IMR-90 (cell line): ENCODE results near the gene ACOT4. TPM values are rescaled to one million over a fixed set of nuclear protein-coding genes. Genes with fewer than 3 reads are reported as not detected.

ENCODE experiments used
- ATAC-seq: fragments of 200-7000 bp; cut with Tn5 transposase; 2 replicates; pipeline ENCODE4 v1.9.1; 2020; ENCODE audit warnings: low read depth, mild to moderate bottlenecking, moderate library complexity
- BruUV-seq: library from RNA; stranded (reverse); fragments of 400-500 nt; replicated peaks from 2 replicates; lab custom pipeline; 2021; lab: Mats Ljungman, UMichigan
- CTCF ChIA-PET: fragments of 300-600 bp; formaldehyde crosslinking; extraction: SDS; loops from one replicate; lab custom pipeline; 2021; ENCODE audit warnings: antibody characterized with exemption; lab: Yijun Ruan, JAX
- POLR2A ChIA-PET: fragments of 300-600 bp; sonication (Branson Sonifier 250); formaldehyde crosslinking; loops from one replicate; lab custom pipeline; 2022; ENCODE audit warnings: antibody characterized with exemption; ENCODE audit not compliant: unreplicated experiment; lab: Charles Lee
- DNase-seq: peaks from one replicate; pipeline ENCODE4 v3.0.0; 2013
- H2AFZ ChIP-seq: replicated peaks from 2 replicates; pipeline ENCODE3; 2013; ENCODE audit warnings: low read length, mild to moderate bottlenecking; ENCODE audit not compliant: poor library complexity
- H2AK5ac ChIP-seq: 2 replicates; pipeline ENCODE4 v1.6.1; 2013; ENCODE audit warnings: low read depth, low read length, inconsistent platforms
- H2AK9ac ChIP-seq: replicated peaks from 2 replicates; pipeline ENCODE3; 2013; ENCODE audit warnings: mild to moderate bottlenecking, low read depth, low read length, moderate library complexity; ENCODE audit not compliant: poor library complexity
- H2BK120ac ChIP-seq: 2 replicates; pipeline ENCODE4 v1.6.1; 2013; ENCODE audit warnings: low read depth, low read length, inconsistent platforms
- H2BK15ac ChIP-seq: 3 replicates; pipeline ENCODE4 v1.6.1; 2013; ENCODE audit warnings: low read depth, low read length, inconsistent platforms
- H2BK20ac ChIP-seq: 2 replicates; pipeline ENCODE4 v1.6.1; 2013; ENCODE audit warnings: low read depth, mild to moderate bottlenecking, inconsistent platforms, low read length, moderate library complexity
- H2BK5ac ChIP-seq: 2 replicates; pipeline ENCODE4 v1.6.1; 2013; ENCODE audit warnings: mild to moderate bottlenecking, low read depth, low read length, inconsistent platforms; ENCODE audit not compliant: poor library complexity, severe bottlenecking
- H3K14ac ChIP-seq: replicated peaks from 2 replicates; pipeline ENCODE4 v1.6.1; 2013; ENCODE audit warnings: low read depth, low read length, inconsistent platforms
- H3K18ac ChIP-seq: 2 replicates; pipeline ENCODE4 v1.6.1; 2013; ENCODE audit warnings: low read depth, low read length, control low read depth
- H3K23ac ChIP-seq: 2 replicates; pipeline ENCODE4 v1.6.1; 2013; ENCODE audit warnings: low read depth, low read length, inconsistent platforms
- H3K27ac ChIP-seq: 2 replicates; pipeline ENCODE4 v1.5.1; 2013; ENCODE audit warnings: mild to moderate bottlenecking, control low read depth, low read length; ENCODE audit not compliant: insufficient read depth
- H3K27me3 ChIP-seq: 2 replicates; pipeline ENCODE4 v1.6.1; 2013; ENCODE audit warnings: low read length; ENCODE audit not compliant: control insufficient read depth, insufficient read depth
- H3K36me3 ChIP-seq: 2 replicates; pipeline ENCODE4 v1.6.1; 2013; ENCODE audit warnings: low read length, mixed read lengths; ENCODE audit not compliant: control insufficient read depth, insufficient read depth
- H3K4ac ChIP-seq: 2 replicates; pipeline ENCODE4 v1.6.1; 2013; ENCODE audit warnings: low read depth, low read length, inconsistent platforms
- H3K4me1 ChIP-seq: 2 replicates; pipeline ENCODE4 v1.6.1; 2013; ENCODE audit warnings: low read length, mixed read lengths; ENCODE audit not compliant: control insufficient read depth, insufficient read depth
- H3K4me2 ChIP-seq: 2 replicates; pipeline ENCODE4 v1.6.1; 2013; ENCODE audit warnings: low read depth, mild to moderate bottlenecking, control low read depth, low read length, moderate library complexity
- H3K4me3 ChIP-seq: 2 replicates; pipeline ENCODE4 v1.5.1; 2013; ENCODE audit warnings: low read depth, mild to moderate bottlenecking, control low read depth, low read length, moderate library complexity; ENCODE audit not compliant: insufficient read depth
- H3K56ac ChIP-seq: 2 replicates; pipeline ENCODE4 v1.6.1; 2013; ENCODE audit warnings: low read length, inconsistent platforms; ENCODE audit not compliant: insufficient read depth; ENCODE audit errors: extremely low read depth
- H3K79me1 ChIP-seq, 2 experiments: 2 replicates each; pipeline ENCODE4 v1.6.1; 2013; ENCODE audit warnings: low read length in 2 of 2, inconsistent platforms in 1 of 2, low read depth in 1 of 2
- H3K9ac ChIP-seq: 2 replicates; pipeline ENCODE4 v1.6.1; 2013; ENCODE audit warnings: low read depth, low read length, control low read depth
- H3K9me1 ChIP-seq: 2 replicates; pipeline ENCODE4 v1.6.1; 2013; ENCODE audit warnings: low read length, inconsistent platforms; ENCODE audit not compliant: insufficient read depth
- H3K9me3 ChIP-seq: 2 replicates; pipeline ENCODE4 v1.6.1; 2013; ENCODE audit warnings: low read length; ENCODE audit not compliant: control insufficient read depth, insufficient read depth
- H4K20me1 ChIP-seq: 2 replicates; pipeline ENCODE4 v1.6.1; 2013; ENCODE audit warnings: low read length, inconsistent platforms; ENCODE audit not compliant: insufficient read depth
- H4K5ac ChIP-seq: 2 replicates; pipeline ENCODE4 v1.6.1; 2013; ENCODE audit warnings: mild to moderate bottlenecking, low read depth, low read length, control low read depth
- H4K8ac ChIP-seq, 2 experiments: 2 replicates each; pipeline ENCODE4 v1.6.1; 2013; ENCODE audit warnings: low read depth in 2 of 2, low read length in 2 of 2, control low read depth in 1 of 2, inconsistent platforms in 1 of 2
- H4K91ac ChIP-seq: 2 replicates; pipeline ENCODE4 v1.6.1; 2013; ENCODE audit warnings: low read depth, low read length, inconsistent platforms; ENCODE audit not compliant: insufficient read depth
- BHLHE40 ChIP-seq: fragments of 150-350 bp; IDR thresholded peaks from 2 replicates; pipeline ENCODE4 v1.6.1; 2016; ENCODE audit warnings: mild to moderate bottlenecking, low read depth, low read length
- CHD1 ChIP-seq: IDR thresholded peaks from 2 replicates; pipeline ENCODE4 v1.6.1; 2012; ENCODE audit warnings: low read depth, low read length, improper control_type of control experiment
- MAZ ChIP-seq: IDR thresholded peaks from 2 replicates; pipeline ENCODE4 v1.6.1; 2012; ENCODE audit warnings: low read depth, mild to moderate bottlenecking, low read length, improper control_type of control experiment, moderate library complexity, borderline replicate concordance
- SMC3 ChIP-seq: fragments of 150-350 bp; IDR thresholded peaks from 2 replicates; pipeline ENCODE4 v1.6.1; 2016; ENCODE audit warnings: low read depth, mild to moderate bottlenecking, antibody characterized with exemption, low read length, moderate library complexity
- WGBS, 2 experiments: methylation state at CpG; one replicate each; pipeline versions ENCODE4 v1.1.5 to v1.1.7; 2013; ENCODE audit warnings: missing lambda C conversion rate in 2 of 2; ENCODE audit not compliant: insufficient read length in 1 of 2; ENCODE audit errors: extremely low coverage in 2 of 2; 5-methylcytosine and 5-hydroxymethylcytosine counted together
- dilution Hi-C: fragments of 300-500 bp; cut with HindIII; formaldehyde crosslinking; loops from one replicate; pipeline ENCODE4 v1.14.3; 2018; ENCODE audit warnings: low sequenced_read_pairs; ENCODE audit not compliant: unreplicated experiment
- in situ Hi-C: fragments of 300-500 bp; cut with MboI; formaldehyde crosslinking; loops from 3 replicates; pipeline ENCODE4 v1.14.3; 2019; ENCODE audit warnings: low sequenced_read_pairs, inconsistent platforms, mixed read lengths
- intact Hi-C: fragments of 100-400 bp; cut with micrococcal nuclease; formaldehyde crosslinking; loops from 2 replicates; pipeline ENCODE4 v1.10.0; 2022
- polyA plus RNA-seq, 3 experiments: library from polyadenylated mRNA; depleted of rRNA; stranded (reverse); fragments of >200 nt; gene quantifications; 2 replicates each; pipeline ENCODE4 v1.2.3, GENCODE V29; 2012; ENCODE audit warnings: low replicate concordance in 1 of 3
- total RNA-seq: library from RNA; depleted of rRNA; stranded (reverse); fragments of >200 nt; gene quantifications from 2 replicates; pipeline ENCODE4 v1.2.3, GENCODE V29; 2012
- TF ChIP-seq, protein P1 (sequence below): fragments of 150-350 bp; IDR thresholded peaks from 2 replicates; pipeline ENCODE4 v1.6.1; 2017; ENCODE audit warnings: mild to moderate bottlenecking, antibody characterized with exemption, low read length, low read depth

ACOT4 gene
- total and polyA plus RNA-seq, 2 of the 4 experiments (the other 2 are of a cell fraction), result 0.22 to 0.54 TPM

DNA sequence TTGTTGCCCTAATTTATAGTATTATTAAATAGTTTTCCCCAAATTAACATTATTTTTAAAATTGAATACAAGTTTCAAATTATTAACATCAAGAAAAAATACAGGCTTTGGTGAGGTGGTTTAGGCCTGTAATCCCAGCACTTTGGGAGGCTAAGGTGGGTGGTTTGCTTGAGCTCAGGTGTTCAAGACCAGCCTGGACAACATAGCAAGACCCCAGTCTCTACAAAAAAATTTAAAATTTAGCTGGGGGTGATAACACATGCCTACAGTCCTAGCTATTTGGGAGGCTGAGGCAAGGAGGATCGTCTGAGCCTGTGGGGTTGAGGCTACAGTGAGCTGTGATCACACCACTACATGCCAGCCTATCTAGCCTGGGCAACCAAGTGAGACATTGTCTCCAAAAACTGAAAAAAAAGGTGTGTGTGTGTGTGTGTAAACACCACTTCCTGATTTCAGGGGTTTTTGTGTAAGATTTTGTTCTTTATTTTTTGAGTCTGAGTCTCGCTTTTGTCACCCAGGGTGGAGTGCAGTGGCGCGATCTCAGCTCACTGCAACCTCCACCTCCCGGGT lies 49.2 kb downstream of the ACOT4 start:
- peak overlapping the region; percentile 8; the same call in 1 of the 2 replicates for H3K4ac ChIP-seq
- H2BK20ac ChIP-seq, result peak overlapping the region; percentile 72; the same call in 1 of the 2 replicates
- no CpG with 5 or more reads among the region's 5 CpGs for WGBS, 2 experiments
- BruUV-seq, result no TSS peak
- TF ChIP-seq SMC3 (no peak), BHLHE40 (no peak), MAZ (no peak), CHD1 (no peak)
- TF ChIP-seq, protein P1, sequence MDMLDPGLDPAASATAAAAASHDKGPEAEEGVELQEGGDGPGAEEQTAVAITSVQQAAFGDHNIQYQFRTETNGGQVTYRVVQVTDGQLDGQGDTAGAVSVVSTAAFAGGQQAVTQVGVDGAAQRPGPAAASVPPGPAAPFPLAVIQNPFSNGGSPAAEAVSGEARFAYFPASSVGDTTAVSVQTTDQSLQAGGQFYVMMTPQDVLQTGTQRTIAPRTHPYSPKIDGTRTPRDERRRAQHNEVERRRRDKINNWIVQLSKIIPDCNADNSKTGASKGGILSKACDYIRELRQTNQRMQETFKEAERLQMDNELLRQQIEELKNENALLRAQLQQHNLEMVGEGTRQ, result no peak
- CTCF ChIA-PET, result no interaction called here
- H4K8ac ChIP-seq, result no peak overlapping the region; a peak in 1 of 4 replicates
- ATAC-seq (no peak), DNase-seq (no peak)
- no peak overlapping the region for H2AFZ ChIP-seq
- peak overlapping the region; percentile 64; the same call in 1 of the 3 replicates for H2BK15ac ChIP-seq
- H3K4me1 ChIP-seq, result no peaks in the 10 kb centered on the region
- no peak overlapping the region for H2BK5ac ChIP-seq
- no peaks in the 10 kb centered on the region for H3K9me3 ChIP-seq
- no peak overlapping the region for H3K27ac ChIP-seq
- peak overlapping the region; percentile 27; the same call in 1 of the 2 replicates for H2BK120ac ChIP-seq
- H3K56ac ChIP-seq, result no peak overlapping the region
- H4K91ac ChIP-seq, result peak overlapping the region; percentile 14; the same call in 1 of the 2 replicates
- H3K4me3 ChIP-seq, result no peak overlapping the region
- H3K36me3 ChIP-seq, result no peaks in the 10 kb centered on the region
- peaks cover 6% of the 10 kb centered on the region; the same call in 1 of the 2 replicates for H3K9me1 ChIP-seq
- H3K79me1 ChIP-seq, result peaks cover 10% of the 10 kb centered on the region in 2 experiments; a peak in 3 of 4 replicates
- H3K23ac ChIP-seq, result no peak overlapping the region
- dilution Hi-C loops, result no loop called here
- H3K27me3 ChIP-seq, result no peaks in the 10 kb centered on the region
- no peaks in the 10 kb centered on the region for H4K20me1 ChIP-seq
- intact Hi-C loops, result no loop called here
- peak overlapping the region; percentile 61; the same call in 1 of the 2 replicates for H2AK5ac ChIP-seq
- no peak overlapping the region for H3K9ac ChIP-seq
- in situ Hi-C loops, result no loop called here
- H4K5ac ChIP-seq, result no peak overlapping the region
- no peak overlapping the region for H3K14ac ChIP-seq
- no peak overlapping the region for H2AK9ac ChIP-seq
- no peak overlapping the region for H3K18ac ChIP-seq
- POLR2A ChIA-PET, result interaction anchor here (0.6 kb wide), 1 partner anchor 416 kb away, joined by 3 read pairs; no protein-coding TSS in a partner anchor
- H3K4me2 ChIP-seq, result no peak overlapping the region
